ENCODE results near the gene DCXR.

DCXR gene

DNA sequence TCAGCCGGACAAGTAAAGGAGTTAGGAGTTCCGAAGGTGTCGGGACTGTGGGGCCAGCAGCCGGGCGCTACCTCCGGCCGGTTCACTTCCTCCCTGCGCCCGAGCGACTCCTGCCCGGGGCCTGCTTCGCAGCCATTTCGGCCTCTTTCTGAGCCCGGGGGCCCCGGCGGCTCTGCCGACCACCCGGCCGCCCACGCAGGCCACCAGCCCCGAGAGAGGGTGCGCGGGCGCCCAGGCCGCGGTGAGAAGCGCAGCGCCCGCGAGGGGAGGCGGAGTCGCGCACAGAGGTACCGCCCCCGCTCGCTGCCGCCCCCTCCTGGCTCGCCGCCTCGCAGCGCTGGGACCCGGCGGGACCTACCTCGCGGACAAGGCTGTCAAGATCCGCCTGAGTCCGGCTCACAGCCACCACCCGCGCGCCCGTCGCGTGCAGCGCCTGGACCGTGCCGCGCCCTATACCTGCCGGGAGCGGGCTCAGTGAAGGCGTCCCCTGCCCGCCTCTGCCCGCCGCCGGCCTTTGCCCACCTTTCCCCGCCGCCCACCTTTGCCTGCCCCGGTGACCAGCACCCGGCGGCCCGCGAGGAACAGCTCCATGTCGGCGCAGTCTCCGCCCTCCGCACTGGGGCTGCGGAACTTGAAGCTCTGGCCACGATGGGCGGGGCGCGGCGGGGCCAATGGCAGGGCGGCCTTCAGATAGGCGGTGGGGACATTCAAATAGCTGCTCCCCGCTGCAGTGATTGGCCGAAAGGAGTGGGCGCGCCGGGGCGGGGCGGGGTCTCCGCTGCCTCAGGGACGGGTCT, at the start of gene DCXR:
Gene DCXR (minus strand): TSS at position 606 of the 797 bp plus-strand sequence. CDS start 15 bp downstream, at position 591.
- peak; percentile 86 for DNase-seq (ENCODE audit: low read depth)

DNA sequence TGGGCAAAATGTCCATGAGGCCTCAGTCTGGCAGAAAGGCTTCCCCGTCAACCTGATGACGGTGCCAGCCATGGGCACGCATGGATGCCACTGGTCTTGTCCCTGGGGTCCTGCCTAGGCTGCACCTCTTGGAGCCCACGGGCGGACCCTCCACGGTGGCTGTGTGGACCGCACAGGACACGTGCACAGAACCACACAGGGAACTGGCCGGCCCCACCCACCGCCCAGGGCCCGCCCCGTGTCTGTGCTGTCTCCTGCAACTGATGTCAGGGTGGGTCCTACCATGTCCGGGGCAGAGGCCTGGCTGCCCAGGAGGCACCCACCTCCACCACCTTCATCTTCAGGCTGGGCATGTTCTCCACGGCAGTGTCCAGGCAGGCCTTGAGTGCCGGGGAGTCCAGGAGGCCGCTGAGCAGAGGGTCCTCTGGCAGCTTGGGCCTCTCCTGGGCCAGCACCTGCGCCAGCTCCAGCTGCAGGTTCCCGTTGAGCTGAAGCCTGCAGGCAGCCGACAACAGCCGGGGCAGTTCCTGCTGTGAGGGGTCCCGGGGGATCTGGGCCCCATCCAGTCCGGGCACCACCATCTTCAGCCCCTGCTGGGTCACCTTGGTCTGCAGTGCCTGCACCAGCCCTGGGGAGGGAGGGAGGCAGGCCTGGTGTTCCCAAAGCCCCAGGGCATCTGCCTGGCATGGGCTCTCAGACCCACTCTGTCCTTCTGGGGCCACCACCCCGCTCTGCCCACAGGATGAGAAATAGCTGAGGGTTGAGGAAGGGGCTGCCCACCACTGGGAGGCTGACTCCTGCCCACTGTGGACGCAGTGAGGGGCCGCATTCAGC, 48.7 kb upstream of the DCXR start:
- DNase-seq (ENCODE audit: low read depth) = no peak

DNA sequence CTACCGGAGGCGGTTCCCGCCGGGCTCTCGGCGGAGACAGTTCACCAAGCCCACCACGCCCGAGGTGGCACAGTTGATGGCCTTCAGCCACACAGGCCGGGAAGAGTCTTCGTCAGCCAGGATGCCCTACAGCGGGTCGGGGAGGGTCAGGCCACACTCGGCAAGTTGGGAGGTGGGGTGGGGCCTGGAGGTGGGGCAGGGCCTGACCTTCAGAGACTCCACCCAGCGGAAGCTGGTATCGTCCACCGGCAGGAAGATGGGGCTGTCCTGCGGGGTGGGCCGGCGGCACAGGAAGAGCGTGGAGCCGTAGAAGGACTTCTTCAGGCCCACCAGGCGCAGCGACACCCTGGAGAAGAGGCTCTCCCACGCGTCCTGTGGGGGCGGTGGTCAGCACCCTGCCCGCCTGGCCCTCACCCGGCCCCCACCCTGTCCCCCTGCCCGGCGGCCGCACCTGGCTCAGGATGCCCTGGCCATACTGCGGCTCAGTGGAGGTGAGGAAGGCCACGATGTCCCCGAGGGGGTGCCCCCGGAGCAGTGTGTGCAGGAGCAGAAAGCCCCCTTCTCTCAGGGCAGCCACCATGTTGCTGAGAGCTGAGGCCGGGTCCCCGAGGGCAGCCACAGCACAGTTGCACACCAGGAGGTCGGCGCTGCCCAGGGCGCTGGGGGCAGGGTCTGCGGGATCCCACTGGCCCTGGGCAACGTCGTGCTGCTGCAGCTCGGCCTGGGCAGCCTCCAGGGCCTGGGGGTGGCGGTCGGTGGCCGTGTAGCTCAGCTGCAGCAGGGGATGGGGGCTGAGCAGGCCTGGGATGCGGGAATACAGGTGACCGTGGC, 47.7 kb upstream of the DCXR start:
- DNase-seq (ENCODE audit: low read depth) = no peak

GRCh38 chr17:82084373-82085030, 47.0 kb upstream of the DCXR start:
- no peak for DNase-seq (ENCODE audit: low read depth)

GRCh38 chr17:82083533-82084359, 46.2 kb upstream of the DCXR start:
- no peak for DNase-seq (ENCODE audit: low read depth)

DNA sequence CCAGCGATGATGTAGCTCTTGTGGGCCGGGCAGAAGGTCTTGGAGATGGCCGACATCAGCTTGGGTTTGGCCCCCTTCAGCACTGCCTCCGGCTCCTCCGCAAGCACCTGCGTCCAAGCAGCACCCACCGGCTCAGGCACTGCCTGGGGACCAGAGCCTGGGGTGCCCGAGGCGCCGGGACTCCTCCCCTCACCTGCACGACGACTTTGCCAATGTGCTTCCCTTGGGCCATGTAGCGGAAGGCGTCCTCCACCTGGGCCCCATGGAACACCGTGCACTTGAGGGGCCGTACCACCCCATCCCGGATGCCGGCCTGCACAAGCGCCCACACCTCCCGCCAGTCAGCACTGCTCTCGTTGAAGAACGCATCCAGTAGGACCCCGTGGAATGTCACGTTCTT, 45.5 kb upstream of the DCXR start:
- DNase-seq (ENCODE audit: low read depth) = no peak

- no peak for DNase-seq (ENCODE audit: low read depth)
Measured at GRCh38 chr17:82082456-82082855, 45.0 kb upstream of the DCXR start.

- no peak for DNase-seq (ENCODE audit: low read depth)
Measured at GRCh38 chr17:82081966-82082365, 44.5 kb upstream of the DCXR start.

DNA sequence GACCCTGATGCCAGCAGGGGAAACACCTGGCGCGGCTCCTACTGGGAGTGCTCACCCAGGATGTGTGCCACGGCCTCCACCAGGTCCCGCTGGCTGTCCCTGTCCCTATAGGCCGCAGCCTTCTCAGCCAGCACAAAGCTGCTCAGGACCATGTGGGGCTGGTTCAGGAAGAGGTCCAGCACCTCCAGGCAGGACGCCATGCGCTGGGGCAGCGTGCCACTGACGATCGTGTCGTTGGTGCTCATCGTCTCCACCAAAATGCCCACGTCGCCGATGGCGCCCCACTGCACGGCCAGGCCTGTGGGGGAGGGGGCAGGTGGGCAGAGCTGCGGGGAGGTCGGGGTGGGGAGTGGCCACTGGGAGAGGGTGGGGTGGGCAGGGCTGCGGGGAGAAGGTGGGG, 44.0 kb upstream of the DCXR start:
- DNase-seq (ENCODE audit: low read depth) = no peak

- no peak for DNase-seq (ENCODE audit: low read depth)
Measured at GRCh38 chr17:82080789-82081464, 43.4 kb upstream of the DCXR start.

DNA sequence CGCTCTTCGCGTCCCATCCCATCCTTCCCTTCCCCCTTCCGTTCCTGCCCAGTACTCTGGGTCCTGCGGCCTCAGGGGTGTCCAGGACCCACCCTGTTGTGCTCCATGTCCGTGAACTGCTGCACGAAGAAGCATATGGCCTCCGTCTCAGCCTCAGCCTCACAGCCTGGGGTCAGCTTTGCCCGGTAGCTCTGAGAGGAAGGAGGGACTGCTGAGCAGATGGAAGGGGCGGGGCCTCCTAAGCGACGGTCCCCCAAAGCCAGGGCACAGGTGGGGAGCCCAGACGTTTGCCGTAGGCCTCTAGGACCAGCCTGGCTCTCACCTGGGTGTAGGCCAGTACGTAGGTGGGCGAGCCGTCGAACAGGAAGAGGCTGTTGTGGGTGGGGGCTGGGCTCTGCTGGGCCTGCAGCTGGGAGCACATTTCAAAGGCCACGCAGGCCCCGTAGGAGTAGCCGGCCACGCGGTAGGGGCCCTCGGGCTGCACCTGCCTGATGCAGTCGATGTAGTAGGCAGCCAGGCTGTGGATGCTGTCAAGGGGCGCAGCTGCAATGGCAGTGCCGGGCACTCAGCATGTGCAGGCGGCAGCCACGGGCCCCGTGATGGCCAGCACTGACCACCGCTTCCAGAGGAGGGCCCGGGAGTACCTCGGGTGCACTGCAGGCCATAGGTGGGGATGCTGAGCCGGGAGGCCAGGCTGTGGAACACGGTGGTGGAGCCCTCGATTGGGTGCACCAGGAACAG, 42.7 kb upstream of the DCXR start:
- no peak for DNase-seq (ENCODE audit: low read depth)

DNA sequence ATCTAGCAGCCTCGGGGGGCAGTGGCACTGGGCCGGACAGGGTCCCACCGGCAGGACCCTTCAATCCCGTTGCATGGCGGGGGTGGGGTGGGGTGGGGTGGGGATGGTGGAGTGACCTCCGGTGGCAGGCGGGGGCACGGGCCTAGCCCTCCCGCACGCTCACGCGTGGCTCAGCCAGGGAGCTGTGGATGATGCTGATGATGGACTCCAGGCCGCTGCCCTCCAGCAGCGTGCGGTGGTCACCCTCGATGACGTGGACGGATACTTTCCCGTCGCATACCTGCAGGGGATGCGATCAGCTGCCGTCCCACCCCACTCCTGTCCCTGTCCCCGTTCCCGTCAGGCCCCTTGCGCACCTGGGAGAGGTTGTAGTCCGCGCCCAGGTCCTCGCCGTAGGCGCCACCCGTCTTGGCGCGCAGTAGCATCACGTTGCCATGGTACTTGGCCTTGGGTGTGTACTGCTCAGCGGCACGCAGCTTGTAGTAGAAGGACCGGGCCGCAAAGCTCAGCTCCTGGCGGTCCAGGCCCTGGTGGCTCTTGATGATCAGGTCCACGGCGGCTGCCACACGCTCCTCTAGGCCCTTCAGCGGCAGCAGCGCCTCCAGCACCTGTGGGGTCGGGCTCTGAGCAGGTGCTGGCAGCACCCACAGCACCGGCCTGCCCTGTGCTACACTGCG, 41.6 kb upstream of the DCXR start:
- DNase-seq (ENCODE audit: low read depth) = no peak

DNA sequence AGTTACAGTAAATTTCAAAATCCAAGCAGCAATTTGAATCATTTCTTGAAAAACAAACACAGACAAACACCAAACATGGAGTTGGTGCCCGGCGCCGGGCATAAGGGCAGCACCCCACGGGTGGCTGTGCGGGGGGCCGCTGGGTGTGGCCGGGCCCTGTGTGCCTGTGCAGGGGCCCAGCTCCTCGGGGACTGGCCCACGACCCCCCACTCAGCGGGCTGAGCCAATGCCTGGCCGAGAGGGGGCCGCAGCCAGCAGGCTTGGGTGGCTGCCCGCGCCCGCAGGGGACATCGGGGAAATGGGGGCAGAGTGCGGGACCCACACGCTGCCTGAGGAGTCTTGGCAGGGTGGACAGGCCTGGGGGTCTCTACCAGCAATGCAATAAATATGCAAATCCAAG, 40.9 kb upstream of the DCXR start:
- no peak for DNase-seq (ENCODE audit: low read depth)

GRCh38 chr17:82077617-82078358, 40.3 kb upstream of the DCXR start:
- no peak for DNase-seq (ENCODE audit: low read depth)

DNA sequence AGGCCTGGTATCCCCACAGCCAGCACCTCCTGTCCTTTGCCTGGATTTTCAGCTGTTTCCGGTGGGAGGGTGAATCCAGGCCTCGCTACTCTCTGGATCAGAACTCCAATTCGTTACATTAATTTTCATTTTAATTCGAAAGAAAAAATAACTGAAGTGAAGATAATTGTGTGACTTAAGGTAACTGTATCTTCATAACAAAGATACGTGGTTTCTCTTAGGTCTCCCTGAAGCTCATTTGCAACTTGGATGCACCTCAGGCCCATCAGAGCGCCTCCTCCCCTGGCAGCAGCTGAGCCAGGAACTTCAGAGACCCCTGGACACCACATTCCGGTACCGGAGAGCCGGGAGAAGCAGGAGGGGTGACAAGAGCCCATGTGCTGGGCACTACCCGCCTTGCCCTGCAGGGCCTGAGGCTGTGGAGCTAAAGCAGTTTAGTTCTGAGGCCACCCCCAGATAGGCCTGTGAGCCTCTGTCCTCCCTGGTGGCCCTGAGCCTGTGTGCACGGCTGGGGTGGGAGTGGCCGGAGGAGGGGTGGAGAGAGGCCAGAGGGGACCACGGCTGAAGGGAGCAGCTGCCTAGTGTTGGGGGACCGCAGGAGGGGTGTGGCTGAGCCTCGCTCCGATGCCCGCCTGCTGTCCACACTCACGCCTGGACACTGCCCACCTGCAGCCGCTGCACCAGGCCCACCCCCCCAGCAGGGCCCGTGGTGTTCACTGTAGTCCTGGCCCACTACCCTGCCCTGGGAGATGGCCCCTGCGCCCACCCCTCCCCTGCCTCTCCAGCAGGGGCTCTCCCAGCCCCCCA, 39.5 kb upstream of the DCXR start:
- no peak for DNase-seq (ENCODE audit: low read depth)

GRCh38 chr17:82076018-82076784, 38.7 kb upstream of the DCXR start:
- DNase-seq (ENCODE audit: low read depth) = no peak

DNA sequence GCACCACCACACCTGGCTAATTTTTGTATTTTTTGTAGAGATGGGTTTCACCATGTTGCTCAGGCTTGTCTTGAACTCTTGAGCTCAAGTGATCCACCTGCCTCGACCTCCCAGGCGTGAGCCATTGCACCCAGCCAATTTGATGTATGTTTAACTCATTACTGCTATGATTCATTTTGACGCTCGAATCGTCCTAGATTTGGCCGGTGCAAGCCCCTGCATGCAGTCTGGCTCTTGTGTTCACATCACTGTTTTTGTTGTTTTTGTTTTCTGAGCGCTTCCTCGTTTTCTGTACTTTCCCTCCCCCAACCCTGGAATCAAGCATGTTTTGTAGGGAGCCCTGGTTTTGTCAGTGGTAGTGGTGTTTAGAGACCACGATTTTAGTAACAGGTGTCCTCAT, 35.9 kb upstream of the DCXR start:
- DNase-seq (ENCODE audit: low read depth) = no peak
